HepG2 (cell line): ENCODE measurements around the gene AMZ2. TPM values are rescaled to one million over a fixed set of nuclear protein-coding genes. Genes with fewer than 3 reads are reported as not detected.

Source experiments
- ATF1 ChIP-seq: IDR thresholded peaks from 2 replicates; pipeline ENCODE4 v1.6.1; 2016; ENCODE audit warnings: mild to moderate bottlenecking, control low read depth
- DZIP1 ChIP-seq: sonication (generic); formaldehyde crosslinking; IDR thresholded peaks from 2 replicates; pipeline ENCODE4 v1.5.0; 2020; ENCODE audit warnings: mild to moderate bottlenecking, missing genetic modification reagents
- GMEB1 ChIP-seq: sonication (generic); formaldehyde crosslinking; IDR thresholded peaks from 2 replicates; pipeline ENCODE4 v1.5.1; 2020; ENCODE audit warnings: missing genetic modification reagents, mild to moderate bottlenecking, borderline replicate concordance
- NR2F1 ChIP-seq, 2 experiments: fragments of 450-650 bp in 1 of 2; formaldehyde crosslinking in 1 of 2; IDR thresholded peaks; 2 replicates each; pipeline versions ENCODE4 v1.5.0 to v1.6.1; 2016 to 2020; ENCODE audit warnings: mild to moderate bottlenecking in 1 of 2, missing compliant biosample characterization in 1 of 2, missing genetic modification reagents in 1 of 2, moderate library complexity in 1 of 2
- SRSF9 ChIP-seq: fragments of 200-400 bp; formaldehyde crosslinking; IDR thresholded peaks from 2 replicates; pipeline ENCODE4 v1.6.1; 2018; ENCODE audit warnings: borderline replicate concordance, mild to moderate bottlenecking, low read depth, low read length; ENCODE audit not compliant: insufficient read depth, poor library complexity, severe bottlenecking
- XRCC5 ChIP-seq: fragments of 200-400 bp; formaldehyde crosslinking; optimal IDR thresholded peaks from 2 replicates; pipeline ENCODE3; 2017; ENCODE audit warnings: mild to moderate bottlenecking, low read length
- ZBTB40 ChIP-seq, 2 experiments: fragments of 450-650 bp in 1 of 2; sonication (generic) in 1 of 2; formaldehyde crosslinking in 1 of 2; IDR thresholded peaks; 2 replicates each; pipeline versions ENCODE4 v1.6.1 to v1.8.0; 2016 to 2022; ENCODE audit warnings: antibody characterized with exemption in 1 of 2, mild to moderate bottlenecking in 1 of 2, missing genetic modification reagents in 1 of 2
- ZNF883 ChIP-seq: sonication (generic); formaldehyde crosslinking; IDR thresholded peaks from 2 replicates; pipeline ENCODE4 v1.5.1; 2020; ENCODE audit warnings: mild to moderate bottlenecking, missing genetic modification reagents; ENCODE audit errors: not compliant biosample characterization
- polyA plus RNA-seq, 8 experiments: library from polyadenylated mRNA; depleted of rRNA in 3 of 8; stranded (reverse) in 7 of 8; unstranded in 1 of 8; fragments of >200 nt; fragmentation: Illumina TruSeq in 4 of 8; extraction: Trizol in 4 of 8; gene quantifications; 2 replicates each; pipeline versions ENCODE4 v1.2.1 to v1.2.3, GENCODE V29; 2011 to 2016; ENCODE audit warnings: low read depth in 4 of 8, missing spikeins in 1 of 8, mixed read lengths in 1 of 8; ENCODE audit not compliant: insufficient read depth in 1 of 8
- total RNA-seq, 5 experiments: library from RNA; depleted of rRNA; stranded (reverse); fragments of >200 nt; fragmentation: Illumina TruSeq; extraction: Trizol; gene quantifications; 2 replicates each; pipeline ENCODE4 v1.2.3, GENCODE V29; 2016; ENCODE audit warnings: low read depth in 1 of 5

AMZ2 gene
- total and polyA plus RNA-seq, 2 of the 13 experiments (the other 11 are each of a cell fraction or from before 2014, with no cell fraction given): 86.9 to 90.2 TPM

GRCh38 chr17:68290955-68291835 lies 43.4 kb downstream of the AMZ2 start, which contains the start of the genes ARSG and SLC16A6 (continued):
- TF ChIP-seq DZIP1 (no peak; the same call in 1 of the 2 replicates), SRSF9 (no peak), XRCC5 (no peak), GMEB1 (CRISPR knock-in tag) (no peak; the same call in 1 of the 2 replicates), NR2F1 (CRISPR knock-in tag; IDR thresholded peaks at IDR 0.05) (no peak), ZBTB40 (IDR thresholded peaks at IDR 0.05) (no peak), ZBTB40 (CRISPR knock-in tag; IDR thresholded peaks at IDR 0.05) (no peak; the same call in 1 of the 2 replicates), ZNF883 (CRISPR knock-in tag) (no peak), ATF1 (CRISPR knock-in tag) (no peak)
